NCI-H446 treated with DMSO at 0.1 percent for 48 hours (cell line): ENCODE results near the gene TPSD1.
"Not testable (repeated sequence)": the region's sequence is repeated elsewhere in the genome, so short reads cannot be mapped to it uniquely, and the experiment has no call there.

Source experiments
- DNase-seq: peaks from one replicate; lab custom pipeline; 2025; lab: John Stamatoyannopoulos, UW

The TPSD1 gene

GRCh38 chr16:1282324-1282973, 26.6 kb downstream of the TPSD1 start:
- DNase-seq = no peak

GRCh38 chr16:1283296-1283695, 27.4 kb downstream of the TPSD1 start:
- no peak for DNase-seq

- DNase-seq = no peak
Observed at GRCh38 chr16:1283996-1284616, 28.2 kb downstream of the TPSD1 start.

GRCh38 chr16:1285669-1286512, 30.0 kb downstream of the TPSD1 start:
- DNase-seq = no peak

GRCh38 chr16:1286513-1287094, 30.7 kb downstream of the TPSD1 start:
- no peak for DNase-seq

- no peak for DNase-seq
Observed at GRCh38 chr16:1287982-1288670, 32.3 kb downstream of the TPSD1 start.

- no peak for DNase-seq
Observed at GRCh38 chr16:1288813-1289476, 33.1 kb downstream of the TPSD1 start.

GRCh38 chr16:1289477-1289866, 33.6 kb downstream of the TPSD1 start:
- no peak for DNase-seq

- DNase-seq = no peak
Observed at GRCh38 chr16:1290063-1290501, 34.2 kb downstream of the TPSD1 start.

GRCh38 chr16:1290860-1291575, 35.1 kb downstream of the TPSD1 start:
- no peak for DNase-seq

GRCh38 chr16:1291576-1291974, 35.7 kb downstream of the TPSD1 start:
- DNase-seq = no peak

- DNase-seq = not testable (repeated sequence)
Observed at GRCh38 chr16:1292208-1292607, 36.3 kb downstream of the TPSD1 start.

- DNase-seq = not testable (repeated sequence)
Observed at GRCh38 chr16:1292808-1293207, 36.9 kb downstream of the TPSD1 start.

GRCh38 chr16:1293921-1294656, 38.2 kb downstream of the TPSD1 start:
- no peak for DNase-seq

- no peak for DNase-seq
Observed at GRCh38 chr16:1295465-1295864, 39.6 kb downstream of the TPSD1 start.

- DNase-seq = not testable (repeated sequence)
Observed at GRCh38 chr16:1296688-1297017, 40.8 kb downstream of the TPSD1 start.

GRCh38 chr16:1297018-1297696, 41.3 kb downstream of the TPSD1 start:
- no peak for DNase-seq

- DNase-seq = no peak
Observed at GRCh38 chr16:1298406-1298805, 42.5 kb downstream of the TPSD1 start.

- no peak for DNase-seq
Observed at GRCh38 chr16:1299012-1299867, 43.4 kb downstream of the TPSD1 start.
